GM12801 (cell line): ENCODE results near the gene XPOT.

Experiments
- TF ChIP-seq, protein P1 (sequence below): IDR thresholded peaks from one replicate; pipeline ENCODE4 v1.5.1; 2011; ENCODE audit warnings: control low read depth; ENCODE audit not compliant: insufficient read length; ENCODE audit errors: extremely low read depth

Gene XPOT

DNA sequence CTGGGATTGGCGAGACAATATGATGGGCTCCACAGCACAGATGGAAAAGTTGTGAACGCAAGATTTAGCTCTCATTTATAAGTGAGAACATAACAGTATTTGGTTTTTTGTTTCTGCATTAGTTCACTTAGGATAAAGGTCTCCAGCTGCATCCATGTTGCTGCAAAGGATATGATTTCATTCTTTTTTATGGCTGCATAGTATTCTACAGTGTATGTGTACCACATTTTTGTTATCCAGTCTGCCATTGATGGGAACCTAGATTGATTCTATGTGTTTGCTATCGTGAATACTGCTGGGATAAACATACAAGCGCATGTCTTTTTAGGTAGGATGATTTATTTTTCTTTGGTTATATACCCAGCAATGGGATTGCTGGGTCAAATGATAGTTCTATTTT, 71.3 kb downstream of the XPOT start:
- TF ChIP-seq, protein P1, sequence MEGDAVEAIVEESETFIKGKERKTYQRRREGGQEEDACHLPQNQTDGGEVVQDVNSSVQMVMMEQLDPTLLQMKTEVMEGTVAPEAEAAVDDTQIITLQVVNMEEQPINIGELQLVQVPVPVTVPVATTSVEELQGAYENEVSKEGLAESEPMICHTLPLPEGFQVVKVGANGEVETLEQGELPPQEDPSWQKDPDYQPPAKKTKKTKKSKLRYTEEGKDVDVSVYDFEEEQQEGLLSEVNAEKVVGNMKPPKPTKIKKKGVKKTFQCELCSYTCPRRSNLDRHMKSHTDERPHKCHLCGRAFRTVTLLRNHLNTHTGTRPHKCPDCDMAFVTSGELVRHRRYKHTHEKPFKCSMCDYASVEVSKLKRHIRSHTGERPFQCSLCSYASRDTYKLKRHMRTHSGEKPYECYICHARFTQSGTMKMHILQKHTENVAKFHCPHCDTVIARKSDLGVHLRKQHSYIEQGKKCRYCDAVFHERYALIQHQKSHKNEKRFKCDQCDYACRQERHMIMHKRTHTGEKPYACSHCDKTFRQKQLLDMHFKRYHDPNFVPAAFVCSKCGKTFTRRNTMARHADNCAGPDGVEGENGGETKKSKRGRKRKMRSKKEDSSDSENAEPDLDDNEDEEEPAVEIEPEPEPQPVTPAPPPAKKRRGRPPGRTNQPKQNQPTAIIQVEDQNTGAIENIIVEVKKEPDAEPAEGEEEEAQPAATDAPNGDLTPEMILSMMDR = no peak

DNA sequence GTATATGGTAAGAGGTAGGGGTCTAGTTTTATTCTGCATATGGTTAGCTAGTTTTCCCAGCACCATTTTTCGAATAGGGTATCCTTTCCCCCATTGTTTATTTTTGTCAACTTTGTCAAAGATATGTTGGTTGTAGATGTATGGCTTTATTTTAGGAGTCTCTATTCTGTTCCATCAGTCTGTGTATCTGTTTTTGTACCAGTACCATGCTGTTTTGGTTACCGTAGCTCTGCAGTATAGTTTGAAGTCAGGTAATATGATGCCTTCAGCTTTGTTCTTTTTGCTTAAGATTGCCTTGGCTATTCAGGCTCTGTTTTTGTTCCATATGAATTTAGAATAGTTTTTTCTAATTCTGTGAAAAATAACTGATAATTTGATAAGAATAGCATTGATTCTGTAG, 72.7 kb downstream of the XPOT start:
- TF ChIP-seq, protein P1 = no peak

DNA sequence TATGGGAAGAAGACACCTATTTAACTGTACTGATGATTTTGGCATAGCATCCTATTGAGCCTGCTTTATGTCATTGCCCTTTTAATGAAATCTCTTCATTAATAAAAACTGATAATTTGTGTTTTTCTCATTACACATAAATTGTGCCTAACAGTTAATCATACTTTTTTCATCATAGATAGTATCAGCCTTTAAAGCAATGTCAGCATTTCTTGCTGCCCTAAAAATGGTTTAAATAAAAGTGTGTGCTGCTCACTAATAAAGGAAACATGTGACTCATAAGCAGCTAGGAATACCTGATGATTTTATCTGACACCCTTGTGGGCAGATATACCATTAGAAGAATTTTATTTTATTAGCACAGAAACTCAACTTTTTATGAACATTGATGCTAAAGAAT, 74.5 kb downstream of the XPOT start:
- TF ChIP-seq, protein P1 = no peak

DNA sequence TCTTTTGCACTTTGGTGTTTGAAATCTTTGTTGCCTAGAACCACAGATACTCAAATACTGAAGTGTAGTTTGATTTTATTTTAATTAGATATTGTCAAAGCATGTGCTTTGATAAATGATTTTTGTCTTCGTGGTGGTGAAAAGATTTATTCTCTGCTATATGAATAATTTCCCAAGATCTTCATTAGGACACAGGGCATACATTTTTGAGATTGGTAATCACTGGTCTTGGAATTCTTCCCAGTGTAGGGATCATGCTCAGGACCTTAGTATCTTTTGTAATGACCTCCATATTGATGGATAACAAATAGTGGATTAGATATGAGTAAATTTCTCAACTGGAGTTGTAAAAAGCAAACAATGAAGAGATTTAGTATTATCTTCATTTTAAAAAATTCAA, 76.0 kb downstream of the XPOT start:
- TF ChIP-seq, protein P1 = no peak

DNA sequence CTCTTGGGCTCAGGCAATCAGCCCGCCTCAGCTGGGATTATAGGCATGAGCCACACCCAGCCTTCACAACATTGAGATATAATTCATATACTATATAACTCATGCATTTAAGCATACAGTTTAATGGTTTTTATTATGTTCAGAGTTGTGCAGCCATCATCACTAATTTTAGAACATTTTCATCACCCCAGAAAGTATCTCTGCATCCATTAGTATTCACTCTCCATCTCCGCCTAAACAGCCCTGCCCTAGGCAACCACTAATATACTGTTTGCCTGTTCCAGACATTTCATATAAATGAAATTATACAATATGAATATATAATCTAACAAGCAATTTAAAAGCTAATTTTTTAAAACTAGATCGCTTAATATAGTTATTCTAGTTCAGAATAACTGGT, 82.5 kb downstream of the XPOT start:
- TF ChIP-seq, protein P1 = no peak

DNA sequence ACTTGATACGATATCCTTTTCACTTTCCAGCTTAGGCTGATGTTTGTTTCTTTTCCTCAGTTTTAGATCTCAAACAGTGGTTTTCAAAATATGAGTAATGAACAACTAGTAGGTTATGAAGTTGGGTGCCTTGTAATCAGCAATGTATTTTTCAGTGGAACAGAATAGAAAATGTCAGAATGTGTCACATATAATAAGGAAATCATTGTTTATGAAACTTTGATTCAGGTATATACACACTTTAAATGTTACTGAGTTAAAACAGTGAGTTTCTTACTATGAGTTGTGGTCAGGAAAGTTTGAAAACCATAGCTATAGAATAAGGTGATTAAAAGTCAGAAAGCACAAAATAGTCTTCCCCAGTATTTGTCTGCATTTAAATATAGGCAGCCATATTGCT, 87.5 kb downstream of the XPOT start:
- TF ChIP-seq, protein P1 = no peak

DNA sequence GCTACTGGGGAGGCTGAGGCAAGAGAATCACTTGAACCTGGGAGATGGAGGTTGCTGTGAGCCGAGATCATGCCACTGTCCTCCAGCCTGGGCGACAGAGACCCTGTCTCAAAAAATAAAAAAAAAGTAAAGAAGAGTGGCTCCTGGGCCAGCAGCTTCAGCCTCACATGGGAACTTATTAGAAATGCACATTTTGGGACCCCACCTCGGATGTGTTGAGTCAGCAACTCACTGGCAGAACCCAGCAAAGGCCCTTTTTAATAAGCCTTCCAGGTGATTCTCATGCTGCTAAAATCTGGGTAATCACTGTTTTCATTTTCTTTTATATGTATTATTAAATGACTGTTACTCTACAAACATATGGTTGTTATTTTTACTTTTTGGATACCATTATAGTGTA, 89.3 kb downstream of the XPOT start:
- TF ChIP-seq, protein P1 = no peak
